Activated T-helper 1 cell treated with anti-CD3 and anti-CD28 coated beads, Interleukin-12 subunit alpha, Interleukin-12 subunit beta, Interleukin-2, Interleukin-4 antibody, amounts not matched to agents 30 ng/mL and 10 ng/mL and 1 ng/mL, durations not matched to agents 14 hours and 24 hours and 36 hours (primary cell): ENCODE results near the gene POLD2. TPM values are rescaled to one million over a fixed set of nuclear protein-coding genes. Genes with fewer than 3 reads are reported as not detected.
"Not testable (repeated sequence)": the region's sequence is repeated elsewhere in the genome, so short reads cannot be mapped to it uniquely, and the experiment has no call there.

Experiments
- DNase-seq: peaks from one replicate; pipeline ENCODE4 v3.0.0; 2021; ENCODE audit warnings: low spot score
- H3K27ac Mint-ChIP-seq: one replicate; pipeline ENCODE4 v1.8.0; 2021; ENCODE audit warnings: mild to moderate bottlenecking, mixed read lengths
- H3K27me3 Mint-ChIP-seq: one replicate; pipeline ENCODE4 v1.8.0; 2022; ENCODE audit warnings: mild to moderate bottlenecking, moderate library complexity, mixed read lengths; ENCODE audit not compliant: insufficient read depth
- H3K36me3 Mint-ChIP-seq: one replicate; pipeline ENCODE4 v1.8.0; 2021; ENCODE audit warnings: low read depth, mixed read lengths
- H3K4me1 Mint-ChIP-seq: one replicate; pipeline ENCODE4 v1.8.0; 2021; ENCODE audit warnings: low read depth, mixed read lengths
- H3K4me3 Mint-ChIP-seq: one replicate; pipeline ENCODE4 v1.8.0; 2021; ENCODE audit warnings: mild to moderate bottlenecking, moderate library complexity, mixed read lengths
- H3K9me3 Mint-ChIP-seq: one replicate; pipeline ENCODE4 v1.8.0; 2021; ENCODE audit warnings: mixed read lengths
- intact Hi-C: fragments of 100-400 bp; cut with micrococcal nuclease; formaldehyde crosslinking; loops from one replicate; pipeline ENCODE4 v1.15.1; 2024
- total RNA-seq: library from RNA; stranded (reverse); gene quantifications from 2 replicates; pipeline ENCODE4 v1.2.3, GENCODE V29; 2022

POLD2 gene
- 234 and 250 TPM in 2 replicates for total RNA-seq

DNA sequence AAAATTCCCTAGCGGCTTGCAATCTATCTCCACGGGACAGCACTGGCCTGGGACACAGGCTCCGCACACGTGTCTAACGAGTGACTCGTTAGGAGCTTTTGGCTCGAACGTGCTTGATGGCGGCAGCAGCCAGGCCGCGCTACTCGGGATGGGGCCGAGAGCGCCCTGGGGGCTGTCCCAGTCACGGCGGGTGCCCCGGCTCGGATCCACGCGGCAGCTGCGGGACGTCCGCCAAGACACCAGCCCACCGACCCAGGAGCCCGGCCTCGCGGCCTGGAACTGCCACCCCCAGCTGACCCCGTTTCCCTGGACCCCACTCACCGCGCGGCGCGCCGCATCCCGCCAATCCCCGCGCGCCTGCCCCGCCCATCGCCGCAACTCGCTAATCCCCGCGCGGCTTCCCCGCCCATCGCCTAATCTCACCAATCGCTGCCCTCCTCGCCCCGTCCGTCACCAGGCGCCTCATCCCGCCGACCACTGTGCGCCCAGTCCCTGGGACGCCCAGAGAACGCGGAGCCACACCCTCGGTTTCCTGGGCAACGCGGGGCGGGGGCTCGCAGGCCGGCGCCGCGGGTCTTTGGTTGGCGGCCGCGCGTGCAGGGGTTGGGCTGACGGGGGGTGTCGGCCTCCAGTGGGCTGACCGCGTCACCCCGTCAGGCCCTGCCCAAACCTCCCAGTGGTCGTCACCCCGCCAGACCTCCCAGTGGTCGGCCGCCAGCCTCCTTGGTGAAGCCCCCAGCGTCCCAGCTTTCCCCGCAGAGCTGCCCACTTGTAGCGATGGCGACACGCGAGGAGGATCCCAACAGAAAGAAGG lies at the start of gene POLD2:
TSS of gene POLD2 (minus strand) at position 359 of the 814 bp plus-strand sequence. CDS start 1,495 bp downstream, outside the sequence.
- Mint-ChIP-seq H3K36me3 (peaks cover 33% of the 10 kb centered on the region), H3K4me1 (peaks cover 31% of the 10 kb centered on the region), H3K9me3 (no peaks in the 10 kb centered on the region), H3K4me3 (peak within 1 kb of the TSS; percentile 96), H3K27me3 (peaks cover 7% of the 10 kb centered on the region), H3K27ac (peak within 1 kb of the TSS; percentile 90)
- intact Hi-C loops, result loop anchor here (1.0 to 10.0 kb wide), 12 partner anchors 19 to 673 kb away; partner anchors contain the start of genes AEBP1, DBNL, MRPS24 and NUDCD3
- DNase-seq, result peak; percentile 98

- Mint-ChIP-seq H3K9me3 (no peaks in the 10 kb centered on the region), H3K4me3 (no peak overlapping the region), H3K27me3 (peaks cover 16% of the 10 kb centered on the region), H3K27ac (no peak overlapping the region), H3K4me1 (no peaks in the 10 kb centered on the region), H3K36me3 (no peaks in the 10 kb centered on the region)
- DNase-seq, result no peak
- intact Hi-C loops, result no loop called here
These were observed 49.6 kb upstream of the POLD2 start for GRCh38 chr7:44172803-44173424.

GRCh38 chr7:44172352-44172751 lies 49.0 kb upstream of the POLD2 start:
- Mint-ChIP-seq H3K9me3 (no peaks in the 10 kb centered on the region), H3K27me3 (peaks cover 16% of the 10 kb centered on the region), H3K27ac (no peak overlapping the region), H3K4me1 (no peaks in the 10 kb centered on the region), H3K4me3 (no peak overlapping the region), H3K36me3 (no peaks in the 10 kb centered on the region)
- DNase-seq, result no peak
- intact Hi-C loops, result no loop called here

- peaks cover 16% of the 10 kb centered on the region for H3K27me3 Mint-ChIP-seq
- H3K27ac Mint-ChIP-seq, DNase-seq, H3K4me3 Mint-ChIP-seq, H3K9me3 Mint-ChIP-seq, intact Hi-C loops, H3K4me1 Mint-ChIP-seq, H3K36me3 Mint-ChIP-seq: not testable (repeated sequence)
These were observed 48.6 kb upstream of the POLD2 start for GRCh38 chr7:44171901-44172300.

GRCh38 chr7:44167920-44168319 lies 44.6 kb upstream of the POLD2 start:
- intact Hi-C loops, result no loop called here
- no peaks in the 10 kb centered on the region for H3K36me3 Mint-ChIP-seq
- H3K27ac Mint-ChIP-seq, result no peak overlapping the region
- DNase-seq, result no peak
- no peaks in the 10 kb centered on the region for H3K9me3 Mint-ChIP-seq
- H3K27me3 Mint-ChIP-seq, result peaks cover 10% of the 10 kb centered on the region
- H3K4me1 Mint-ChIP-seq, result no peaks in the 10 kb centered on the region
- H3K4me3 Mint-ChIP-seq, result no peak overlapping the region

DNA sequence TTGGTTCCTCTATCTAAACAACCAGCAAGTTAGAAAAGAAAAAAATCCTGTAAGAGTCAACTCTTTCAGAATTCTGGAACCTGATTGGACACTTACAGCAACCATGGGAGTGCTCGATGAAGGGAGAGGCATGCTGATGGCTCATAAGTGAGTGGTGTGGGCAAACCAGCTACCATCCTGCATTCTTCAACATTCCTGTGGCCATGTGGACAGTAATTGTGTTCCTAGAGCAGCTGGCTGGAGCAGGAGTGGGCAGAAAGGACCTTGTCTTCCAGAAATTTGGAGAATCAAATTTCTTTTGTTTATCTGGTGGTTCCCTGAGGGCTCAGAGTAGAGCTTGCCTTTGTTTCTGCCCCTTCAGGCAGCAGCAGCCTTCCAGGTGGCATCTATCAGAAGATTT lies 40.2 kb upstream of the POLD2 start:
- H3K27me3 Mint-ChIP-seq, result peaks cover 6% of the 10 kb centered on the region
- H3K4me1 Mint-ChIP-seq, result no peaks in the 10 kb centered on the region
- H3K9me3 Mint-ChIP-seq, result no peaks in the 10 kb centered on the region
- DNase-seq, result no peak
- H3K4me3 Mint-ChIP-seq, result no peak overlapping the region
- no peaks in the 10 kb centered on the region for H3K36me3 Mint-ChIP-seq
- intact Hi-C loops, result no loop called here
- no peak overlapping the region for H3K27ac Mint-ChIP-seq

DNA sequence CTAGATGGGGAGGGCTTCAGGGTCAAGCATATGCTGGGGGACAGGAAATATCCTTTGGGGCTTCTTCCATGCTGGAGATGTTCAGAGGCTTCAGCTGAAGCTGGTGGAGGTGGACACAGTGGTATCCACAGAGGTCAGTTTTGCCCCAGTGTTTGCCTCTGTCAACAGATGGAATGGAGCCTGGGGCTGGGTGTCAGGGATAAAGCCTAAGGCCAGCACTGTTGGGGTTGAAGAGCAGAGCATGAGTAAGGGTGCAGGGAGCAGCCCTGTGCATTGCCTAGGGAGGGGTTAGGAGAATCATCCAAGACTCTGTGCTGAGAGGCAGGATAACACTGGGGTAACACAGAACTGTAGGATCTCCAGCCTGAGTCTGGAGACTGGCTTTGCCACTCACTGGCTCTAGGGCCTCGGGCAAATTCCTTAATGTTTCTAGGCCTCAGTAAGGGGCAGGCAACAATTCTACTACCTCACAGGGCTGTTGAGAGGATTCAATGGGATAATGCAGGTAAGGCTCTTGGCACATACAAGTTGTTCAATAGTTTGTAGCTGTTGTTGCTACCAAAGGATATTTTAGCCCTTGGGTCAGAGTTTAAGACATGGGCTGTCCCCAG lies 39.5 kb upstream of the POLD2 start:
- Mint-ChIP-seq H3K4me3 (no peak overlapping the region), H3K4me1 (no peaks in the 10 kb centered on the region), H3K36me3 (no peaks in the 10 kb centered on the region), H3K27ac (no peak overlapping the region), H3K9me3 (no peaks in the 10 kb centered on the region), H3K27me3 (peaks cover 6% of the 10 kb centered on the region)
- intact Hi-C loops, result no loop called here
- DNase-seq, result no peak

- no peak overlapping the region for H3K4me3 Mint-ChIP-seq
- H3K9me3 Mint-ChIP-seq, result no peaks in the 10 kb centered on the region
- no peak overlapping the region for H3K27ac Mint-ChIP-seq
- intact Hi-C loops, result no loop called here
- DNase-seq, result no peak
- peaks cover 6% of the 10 kb centered on the region for H3K27me3 Mint-ChIP-seq
- no peaks in the 10 kb centered on the region for H3K36me3 Mint-ChIP-seq
- no peaks in the 10 kb centered on the region for H3K4me1 Mint-ChIP-seq
These were observed 38.8 kb upstream of the POLD2 start for GRCh38 chr7:44162179-44162578.

DNA sequence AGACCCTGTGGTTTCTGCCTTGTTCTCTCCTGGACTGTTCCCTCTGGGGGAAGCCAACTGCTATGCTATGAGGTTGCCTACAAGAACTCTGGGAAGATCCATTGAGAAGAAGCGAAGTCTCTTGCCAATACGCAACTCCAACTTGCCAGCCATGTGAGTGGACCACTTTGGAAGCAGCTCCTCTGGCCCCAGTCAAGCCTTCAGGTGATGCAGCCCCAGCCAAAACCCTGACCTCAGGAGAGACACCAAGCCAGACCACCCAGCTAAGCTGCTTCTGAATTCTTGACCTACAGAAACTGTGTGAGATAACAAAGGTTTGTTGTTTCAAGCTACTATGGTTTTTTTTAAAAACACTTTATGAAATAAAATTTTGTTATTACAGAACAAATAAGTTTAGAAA lies 38.0 kb upstream of the POLD2 start:
- intact Hi-C loops, result no loop called here
- Mint-ChIP-seq H3K27me3 (peaks cover 6% of the 10 kb centered on the region), H3K27ac (no peak overlapping the region), H3K4me3 (no peak overlapping the region), H3K4me1 (no peaks in the 10 kb centered on the region), H3K36me3 (no peaks in the 10 kb centered on the region), H3K9me3 (no peaks in the 10 kb centered on the region)
- DNase-seq, result no peak

- Mint-ChIP-seq H3K9me3 (no peaks in the 10 kb centered on the region), H3K36me3 (no peaks in the 10 kb centered on the region), H3K27ac (no peak overlapping the region), H3K4me3 (no peak overlapping the region), H3K4me1 (no peaks in the 10 kb centered on the region), H3K27me3 (peaks cover 6% of the 10 kb centered on the region)
- intact Hi-C loops, result no loop called here
- DNase-seq, result no peak
These were observed 36.7 kb upstream of the POLD2 start for GRCh38 chr7:44159824-44160630.

DNA sequence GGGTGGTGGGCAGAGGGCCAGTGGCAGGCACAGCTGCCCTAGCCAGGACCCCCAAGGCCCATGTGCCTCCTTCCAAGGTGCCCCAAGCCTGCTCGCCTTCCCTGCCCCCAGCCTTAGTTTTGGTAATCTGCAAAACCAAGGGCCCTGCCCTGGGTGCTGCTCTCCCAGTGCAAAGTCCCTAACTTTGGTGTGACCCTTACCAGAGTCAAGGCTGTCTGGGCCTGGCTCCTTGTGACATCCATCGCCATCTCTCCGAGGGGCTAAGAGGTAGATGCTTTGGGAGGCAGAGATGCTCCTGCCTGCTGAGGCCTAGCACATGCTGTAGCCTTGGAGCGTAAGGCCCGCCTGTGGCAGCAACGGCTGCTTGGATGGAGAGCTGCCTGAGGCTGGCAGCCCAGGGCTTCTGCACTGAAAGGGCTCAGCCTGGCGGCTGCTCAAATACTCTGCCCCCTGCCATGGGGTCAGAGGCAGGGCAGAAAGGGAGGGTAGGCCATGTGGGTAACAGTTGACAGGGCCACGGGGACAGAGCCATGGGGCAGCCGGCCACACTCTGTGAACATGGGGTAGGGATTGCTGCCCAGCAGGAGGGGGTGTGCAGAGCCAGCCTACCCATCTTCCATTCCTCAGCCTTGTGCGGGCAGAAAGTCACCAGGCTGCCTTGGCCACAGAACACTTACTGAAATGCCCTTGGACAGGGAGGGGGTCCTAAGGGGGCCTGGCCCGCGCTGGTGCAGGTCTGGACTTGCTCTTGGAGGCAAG lies 35.7 kb upstream of the POLD2 start:
- intact Hi-C loops, result no loop called here
- H3K9me3 Mint-ChIP-seq, result no peaks in the 10 kb centered on the region
- no peak overlapping the region for H3K27ac Mint-ChIP-seq
- H3K4me3 Mint-ChIP-seq, result no peak overlapping the region
- H3K36me3 Mint-ChIP-seq, result no peaks in the 10 kb centered on the region
- no peak for DNase-seq
- H3K27me3 Mint-ChIP-seq, result peaks cover 5% of the 10 kb centered on the region
- H3K4me1 Mint-ChIP-seq, result no peaks in the 10 kb centered on the region
